Measurements from ENCODE around the gene CPLX4. TPM values are rescaled to one million over a fixed set of nuclear protein-coding genes. Genes with fewer than 3 reads are reported as not detected.

Gene CPLX4
- total RNA-seq, 1 donor from 2014 or later = not detected

DNA sequence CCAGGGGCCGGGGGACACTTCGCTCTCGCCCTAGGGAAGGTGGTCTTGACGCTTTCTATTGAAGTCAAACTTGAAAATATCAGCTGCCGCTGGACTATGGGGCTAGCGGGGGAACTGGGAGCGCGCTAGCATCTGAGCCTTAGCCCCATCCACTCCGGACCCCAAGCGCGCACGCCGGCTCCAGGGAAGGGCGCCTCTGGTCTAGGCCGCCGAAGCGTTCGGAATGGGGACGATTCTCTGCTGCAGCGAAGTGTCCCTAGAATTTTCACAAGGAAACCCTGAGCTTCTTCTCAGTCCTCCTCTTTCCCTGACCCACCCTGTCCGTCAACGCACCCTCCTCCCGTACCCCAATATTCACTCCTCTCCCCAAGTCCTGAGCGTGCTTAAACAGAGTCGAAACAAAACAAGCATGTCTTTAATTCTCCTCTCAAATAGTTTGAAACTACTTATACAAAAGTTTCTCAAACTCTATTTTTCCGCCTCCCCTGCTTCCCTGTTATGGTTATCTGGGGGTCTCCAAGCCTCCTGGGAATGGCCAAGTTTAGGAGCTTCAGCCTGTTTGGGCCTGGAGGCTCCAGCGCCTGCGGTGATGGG is 50.2 kb downstream of the CPLX4 start:
- Mint-ChIP-seq H3K4me1 (ENCODE audit: low read depth) (peaks cover 23% of the 10 kb centered on the region), H3K4me3 (ENCODE audit: unreplicated experiment) (no peak overlapping the region), H3K36me3 (ENCODE audit: low read depth) (peaks cover 1% of the 10 kb centered on the region), H3K9me3 (ENCODE audit: low read depth) (no peaks in the 10 kb centered on the region), H3K27me3 (ENCODE audit: low read depth) (peaks cover 85% of the 10 kb centered on the region), H3K27ac (ENCODE audit: unreplicated experiment) (no peak overlapping the region)
- no peak for DNase-seq (ENCODE audit: low spot score)
- TF ChIP-seq, protein P1, sequence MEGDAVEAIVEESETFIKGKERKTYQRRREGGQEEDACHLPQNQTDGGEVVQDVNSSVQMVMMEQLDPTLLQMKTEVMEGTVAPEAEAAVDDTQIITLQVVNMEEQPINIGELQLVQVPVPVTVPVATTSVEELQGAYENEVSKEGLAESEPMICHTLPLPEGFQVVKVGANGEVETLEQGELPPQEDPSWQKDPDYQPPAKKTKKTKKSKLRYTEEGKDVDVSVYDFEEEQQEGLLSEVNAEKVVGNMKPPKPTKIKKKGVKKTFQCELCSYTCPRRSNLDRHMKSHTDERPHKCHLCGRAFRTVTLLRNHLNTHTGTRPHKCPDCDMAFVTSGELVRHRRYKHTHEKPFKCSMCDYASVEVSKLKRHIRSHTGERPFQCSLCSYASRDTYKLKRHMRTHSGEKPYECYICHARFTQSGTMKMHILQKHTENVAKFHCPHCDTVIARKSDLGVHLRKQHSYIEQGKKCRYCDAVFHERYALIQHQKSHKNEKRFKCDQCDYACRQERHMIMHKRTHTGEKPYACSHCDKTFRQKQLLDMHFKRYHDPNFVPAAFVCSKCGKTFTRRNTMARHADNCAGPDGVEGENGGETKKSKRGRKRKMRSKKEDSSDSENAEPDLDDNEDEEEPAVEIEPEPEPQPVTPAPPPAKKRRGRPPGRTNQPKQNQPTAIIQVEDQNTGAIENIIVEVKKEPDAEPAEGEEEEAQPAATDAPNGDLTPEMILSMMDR (IDR thresholded peaks at IDR 0.05) = no peak

DNA sequence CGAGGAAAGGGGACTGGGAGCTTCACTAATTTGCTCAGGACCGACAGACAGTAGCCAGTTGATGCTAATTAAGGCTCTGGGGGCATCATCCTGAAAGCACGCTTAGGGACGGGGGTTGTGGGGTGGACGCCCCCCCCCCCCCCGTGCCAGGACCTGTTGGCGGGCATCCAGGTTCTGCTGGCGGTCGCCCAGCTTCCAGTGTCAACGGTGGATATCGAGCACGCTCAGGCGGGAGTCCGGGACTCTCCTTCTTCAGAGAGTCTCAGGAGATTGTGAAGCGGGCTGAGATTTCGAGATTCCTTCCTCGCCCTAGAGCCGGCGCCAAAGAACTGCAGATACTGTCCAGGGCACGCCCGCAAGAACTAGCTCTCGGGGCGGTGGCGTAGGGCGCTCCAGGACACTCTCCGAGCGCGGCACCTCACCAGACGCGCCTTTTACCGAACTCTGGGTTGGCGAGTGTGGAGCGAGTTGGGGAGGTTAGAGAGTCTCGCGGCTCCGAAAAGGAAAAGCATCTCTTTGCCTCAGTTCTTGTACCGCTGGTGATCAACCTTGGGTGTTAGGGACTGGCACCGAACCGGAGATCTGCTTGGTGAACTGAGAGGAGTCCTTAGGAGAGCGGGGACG is 50.8 kb downstream of the CPLX4 start:
- TF ChIP-seq, protein P1 (IDR thresholded peaks at IDR 0.05) = no peak
- H3K27ac Mint-ChIP-seq (ENCODE audit: unreplicated experiment) = no peak overlapping the region
- H3K9me3 Mint-ChIP-seq (ENCODE audit: low read depth) = no peaks in the 10 kb centered on the region
- H3K27me3 Mint-ChIP-seq (ENCODE audit: low read depth) = peaks cover 91% of the 10 kb centered on the region
- peaks cover 23% of the 10 kb centered on the region for H3K4me1 Mint-ChIP-seq (ENCODE audit: low read depth)
- DNase-seq (ENCODE audit: low spot score) = no peak
- H3K4me3 Mint-ChIP-seq (ENCODE audit: unreplicated experiment) = no peak overlapping the region
- H3K36me3 Mint-ChIP-seq (ENCODE audit: low read depth) = peaks cover 1% of the 10 kb centered on the region

DNA sequence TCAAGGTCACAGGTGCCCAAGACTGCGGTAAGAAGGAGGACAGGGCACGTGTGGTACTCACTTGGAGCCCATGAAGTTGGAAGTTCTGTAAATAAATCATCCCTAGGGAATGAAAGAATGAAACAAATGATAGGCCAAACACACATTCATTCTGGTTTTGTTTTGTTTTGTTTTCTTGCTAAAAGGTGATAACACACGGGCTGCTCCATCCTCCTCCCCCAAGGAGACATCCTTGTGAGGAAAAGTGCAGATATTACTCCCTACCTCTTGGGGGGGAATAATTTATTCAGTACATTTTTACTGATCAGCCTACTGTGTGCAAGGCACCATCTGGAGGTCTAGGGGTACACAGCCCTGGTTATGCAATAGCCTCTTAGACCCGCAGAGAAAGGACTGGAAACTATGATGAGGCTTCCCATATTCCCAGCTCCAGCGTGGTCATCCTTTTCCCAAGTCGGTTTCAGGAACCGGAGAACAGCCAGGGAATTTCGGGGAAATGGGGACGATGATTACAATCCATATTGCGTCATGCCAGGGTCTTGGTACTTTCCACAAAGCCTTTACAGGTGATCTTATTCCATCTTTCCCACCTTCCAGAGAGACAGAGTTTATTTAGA is 51.5 kb downstream of the CPLX4 start:
- no peak for DNase-seq (ENCODE audit: low spot score)
- H3K9me3 Mint-ChIP-seq (ENCODE audit: low read depth) = no peaks in the 10 kb centered on the region
- no peak overlapping the region for H3K27ac Mint-ChIP-seq (ENCODE audit: unreplicated experiment)
- peaks cover 92% of the 10 kb centered on the region for H3K27me3 Mint-ChIP-seq (ENCODE audit: low read depth)
- TF ChIP-seq, protein P1 (IDR thresholded peaks at IDR 0.05) = no peak
- H3K36me3 Mint-ChIP-seq (ENCODE audit: low read depth) = peaks cover 1% of the 10 kb centered on the region
- H3K4me3 Mint-ChIP-seq (ENCODE audit: unreplicated experiment) = no peak overlapping the region
- H3K4me1 Mint-ChIP-seq (ENCODE audit: low read depth) = peaks cover 23% of the 10 kb centered on the region

- peaks cover 23% of the 10 kb centered on the region for H3K4me1 Mint-ChIP-seq (ENCODE audit: low read depth)
Measured at GRCh38 chr18:59266459-59266858, 52.0 kb downstream of the CPLX4 start.

GRCh38 chr18:59265974-59266369 is 52.5 kb downstream of the CPLX4 start:
- Mint-ChIP-seq H3K9me3 (ENCODE audit: low read depth) (no peaks in the 10 kb centered on the region), H3K27me3 (ENCODE audit: low read depth) (peaks cover 90% of the 10 kb centered on the region), H3K27ac (ENCODE audit: unreplicated experiment) (no peak overlapping the region), H3K4me3 (ENCODE audit: unreplicated experiment) (no peak overlapping the region), H3K4me1 (ENCODE audit: low read depth) (peaks cover 23% of the 10 kb centered on the region), H3K36me3 (ENCODE audit: low read depth) (peaks cover 1% of the 10 kb centered on the region)
- no peak for DNase-seq (ENCODE audit: low spot score)
- TF ChIP-seq, protein P1 (IDR thresholded peaks at IDR 0.05) = no peak

More at GRCh38 chr18:59266459-59266858, 52.0 kb downstream of the CPLX4 start:
- no peak for DNase-seq (ENCODE audit: low spot score)
- no peaks in the 10 kb centered on the region for H3K9me3 Mint-ChIP-seq (ENCODE audit: low read depth)
- peaks cover 1% of the 10 kb centered on the region for H3K36me3 Mint-ChIP-seq (ENCODE audit: low read depth)
- no peak overlapping the region for H3K4me3 Mint-ChIP-seq (ENCODE audit: unreplicated experiment)
- H3K27me3 Mint-ChIP-seq (ENCODE audit: low read depth) = peaks cover 91% of the 10 kb centered on the region
- H3K27ac Mint-ChIP-seq (ENCODE audit: unreplicated experiment) = no peak overlapping the region
- TF ChIP-seq, protein P1 (IDR thresholded peaks at IDR 0.05) = no peak
